HG02759 (cell line): ENCODE results near the gene HTR3B.

Experiments
- ATAC-seq: cut with Tn5 transposase; IDR thresholded peaks from one replicate; pipeline ENCODE4 v1.9.1; 2021; ENCODE audit warnings: mild to moderate bottlenecking, moderate library complexity; ENCODE audit not compliant: unreplicated experiment

HTR3B gene

GRCh38 chr11:113986351-113987140 lies 82.0 kb downstream of the HTR3B start:
- no peak for ATAC-seq

- ATAC-seq: no peak
These were observed 84.8 kb downstream of the HTR3B start for GRCh38 chr11:113989381-113989780.

- ATAC-seq: no peak
These were observed 85.3 kb downstream of the HTR3B start for GRCh38 chr11:113989916-113990315.

GRCh38 chr11:113991170-113991569 lies 86.6 kb downstream of the HTR3B start:
- ATAC-seq: no peak

GRCh38 chr11:113991718-113992458 lies 87.3 kb downstream of the HTR3B start:
- no peak for ATAC-seq

- no peak for ATAC-seq
These were observed 88.0 kb downstream of the HTR3B start for GRCh38 chr11:113992459-113993110.

GRCh38 chr11:113994077-113994954 lies 89.7 kb downstream of the HTR3B start:
- ATAC-seq: no peak
